ENCODE measurements around the gene SERINC2. TPM values are rescaled to one million over a fixed set of nuclear protein-coding genes. Genes with fewer than 3 reads are reported as not detected.
A peak's percentile ranks its signal among the peaks of the same experiment; 100 is the strongest.

SERINC2 gene
- total RNA-seq: 122 TPM

GRCh38 chr1:31412732-31413404 lies at the start of gene SERINC2:
TSS of gene SERINC2 (plus strand) at chr1:31413213. CDS start at chr1:31413266, 53 bp downstream.
- no peak for DNase-seq (ENCODE audit: low spot score)

GRCh38 chr1:31364561-31365250 lies 48.3 kb upstream of the SERINC2 start:
- DNase-seq (ENCODE audit: low spot score): peak; percentile 40

- no peak for DNase-seq (ENCODE audit: low spot score)
These were observed 46.2 kb upstream of the SERINC2 start for GRCh38 chr1:31366796-31367195.

GRCh38 chr1:31368611-31369107 lies 44.4 kb upstream of the SERINC2 start:
- peak; percentile 56 for DNase-seq (ENCODE audit: low spot score)

GRCh38 chr1:31370021-31370420 lies 43.0 kb upstream of the SERINC2 start:
- DNase-seq (ENCODE audit: low spot score): no peak

- DNase-seq (ENCODE audit: low spot score): no peak
These were observed 42.4 kb upstream of the SERINC2 start for GRCh38 chr1:31370565-31370964.

- DNase-seq (ENCODE audit: low spot score): peak; percentile 63
These were observed 41.7 kb upstream of the SERINC2 start for GRCh38 chr1:31371121-31371959.

GRCh38 chr1:31372051-31372450 lies 41.0 kb upstream of the SERINC2 start:
- DNase-seq (ENCODE audit: low spot score): no peak

GRCh38 chr1:31372751-31373055 lies 40.3 kb upstream of the SERINC2 start:
- DNase-seq (ENCODE audit: low spot score): no peak

GRCh38 chr1:31373056-31373896 lies 39.7 kb upstream of the SERINC2 start, which contains the start of gene FABP3:
TSS of gene FABP3 (minus strand) at chr1:31373076. CDS start at chr1:31373014, 62 bp downstream.
- DNase-seq (ENCODE audit: low spot score): peak; percentile 86

GRCh38 chr1:31373897-31374486 lies 39.0 kb upstream of the SERINC2 start:
- DNase-seq (ENCODE audit: low spot score): no peak

GRCh38 chr1:31374511-31375196 lies 38.4 kb upstream of the SERINC2 start:
- DNase-seq (ENCODE audit: low spot score): peak; percentile 54

GRCh38 chr1:31376375-31377134 lies 36.5 kb upstream of the SERINC2 start:
- DNase-seq (ENCODE audit: low spot score): no peak

GRCh38 chr1:31377364-31377863 lies 35.6 kb upstream of the SERINC2 start:
- no peak for DNase-seq (ENCODE audit: low spot score)

GRCh38 chr1:31378001-31378400 lies 35.0 kb upstream of the SERINC2 start:
- DNase-seq (ENCODE audit: low spot score): no peak

GRCh38 chr1:31380181-31380580 lies 32.8 kb upstream of the SERINC2 start:
- no peak for DNase-seq (ENCODE audit: low spot score)

- no peak for DNase-seq (ENCODE audit: low spot score)
These were observed 31.4 kb upstream of the SERINC2 start for GRCh38 chr1:31381394-31382294.

- no peak for DNase-seq (ENCODE audit: low spot score)
These were observed 30.5 kb upstream of the SERINC2 start for GRCh38 chr1:31382379-31382989.
